22Rv1 (cell line): Measurements from ENCODE around the gene APOC4.

Source experiments
- ZFX ChIP-seq: fragments of 450-650 bp; IDR thresholded peaks from 2 replicates; pipeline ENCODE4 v1.6.1; 2017; ENCODE audit warnings: antibody characterized with exemption, borderline replicate concordance
- TF ChIP-seq, protein P1 (sequence below): fragments of 450-650 bp; IDR thresholded peaks from 2 replicates; pipeline ENCODE4 v1.5.1; 2017; ENCODE audit warnings: mild to moderate bottlenecking

DNA sequence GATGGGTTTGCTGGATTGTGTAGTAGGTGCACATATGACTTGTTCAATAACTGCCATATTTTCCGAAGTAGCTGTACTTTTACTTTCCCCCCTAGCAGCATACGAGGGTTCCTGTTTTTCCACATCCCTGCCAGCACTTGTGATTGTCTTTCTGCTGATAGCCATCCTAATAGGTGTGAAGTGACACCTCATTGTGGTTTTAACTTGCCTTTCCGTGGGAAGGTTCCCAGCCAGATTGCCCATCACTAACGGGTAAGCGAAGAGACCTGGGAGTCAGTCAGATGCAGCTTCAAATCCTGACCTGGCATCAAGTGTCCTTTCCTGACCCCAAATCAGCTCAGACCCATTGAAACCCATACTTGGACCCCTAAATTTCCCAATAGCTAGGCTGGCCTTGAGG lies 17.7 kb downstream of the APOC4 start:
- TF ChIP-seq, protein P1, sequence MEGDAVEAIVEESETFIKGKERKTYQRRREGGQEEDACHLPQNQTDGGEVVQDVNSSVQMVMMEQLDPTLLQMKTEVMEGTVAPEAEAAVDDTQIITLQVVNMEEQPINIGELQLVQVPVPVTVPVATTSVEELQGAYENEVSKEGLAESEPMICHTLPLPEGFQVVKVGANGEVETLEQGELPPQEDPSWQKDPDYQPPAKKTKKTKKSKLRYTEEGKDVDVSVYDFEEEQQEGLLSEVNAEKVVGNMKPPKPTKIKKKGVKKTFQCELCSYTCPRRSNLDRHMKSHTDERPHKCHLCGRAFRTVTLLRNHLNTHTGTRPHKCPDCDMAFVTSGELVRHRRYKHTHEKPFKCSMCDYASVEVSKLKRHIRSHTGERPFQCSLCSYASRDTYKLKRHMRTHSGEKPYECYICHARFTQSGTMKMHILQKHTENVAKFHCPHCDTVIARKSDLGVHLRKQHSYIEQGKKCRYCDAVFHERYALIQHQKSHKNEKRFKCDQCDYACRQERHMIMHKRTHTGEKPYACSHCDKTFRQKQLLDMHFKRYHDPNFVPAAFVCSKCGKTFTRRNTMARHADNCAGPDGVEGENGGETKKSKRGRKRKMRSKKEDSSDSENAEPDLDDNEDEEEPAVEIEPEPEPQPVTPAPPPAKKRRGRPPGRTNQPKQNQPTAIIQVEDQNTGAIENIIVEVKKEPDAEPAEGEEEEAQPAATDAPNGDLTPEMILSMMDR, result no peak
- no peak for TF ChIP-seq ZFX
